GM23338 (cell line): ENCODE results near the gene STAB2. TPM values are rescaled to one million over a fixed set of nuclear protein-coding genes. Genes with fewer than 3 reads are reported as not detected.

Source experiments
- ATAC-seq: fragments of 200-7000 bp; cut with Tn5 transposase; 3 replicates; pipeline ENCODE4 v1.9.1; 2020
- DNase-seq: peaks from one replicate; pipeline ENCODE4 v3.0.0-alpha.2; 2015; ENCODE audit warnings: low spot score
- H2AFZ ChIP-seq: fragments of 200-600 bp; sonication (generic); 2 replicates; pipeline ENCODE4 v1.8.0; 2016; ENCODE audit warnings: antibody characterized with exemption, mild to moderate bottlenecking, moderate library complexity
- H3F3A ChIP-seq: fragments of 200-600 bp; sonication (generic); replicated peaks from 2 replicates; pipeline ENCODE4 v1.8.0; 2017; ENCODE audit warnings: antibody characterized with exemption, mixed run types, low read depth
- H3K27ac ChIP-seq: fragments of 200-600 bp; sonication (generic); 2 replicates; pipeline ENCODE4 v1.6.1; 2016; ENCODE audit warnings: low read depth
- H3K27me3 ChIP-seq: fragments of 200-600 bp; sonication (generic); 2 replicates; pipeline ENCODE4 v1.8.0; 2016; ENCODE audit warnings: mild to moderate bottlenecking, mixed run types, moderate library complexity; ENCODE audit not compliant: insufficient read depth
- H3K36me3 ChIP-seq: fragments of 200-600 bp; sonication (generic); 2 replicates; pipeline ENCODE4 v1.8.0; 2016; ENCODE audit warnings: mild to moderate bottlenecking; ENCODE audit not compliant: insufficient read depth
- H3K4me1 ChIP-seq: fragments of 200-600 bp; sonication (generic); 2 replicates; pipeline ENCODE4 v1.8.0; 2016; ENCODE audit warnings: mild to moderate bottlenecking, moderate library complexity; ENCODE audit not compliant: insufficient read depth
- H3K4me2 ChIP-seq: fragments of 200-600 bp; sonication (generic); 2 replicates; pipeline ENCODE4 v1.7.1; 2017; ENCODE audit warnings: mixed run types
- H3K4me3 ChIP-seq: fragments of 200-600 bp; sonication (generic); 2 replicates; pipeline ENCODE4 v1.6.1; 2016; ENCODE audit warnings: mixed run types
- H3K79me2 ChIP-seq: fragments of 200-600 bp; sonication (generic); replicated peaks from 2 replicates; pipeline ENCODE4 v1.8.0; 2017; ENCODE audit warnings: mild to moderate bottlenecking; ENCODE audit not compliant: insufficient read depth
- H3K9me2 ChIP-seq: fragments of 200-600 bp; sonication (generic); 2 replicates; pipeline ENCODE4 v1.8.0; 2017; ENCODE audit not compliant: insufficient read depth
- H4K20me1 ChIP-seq: fragments of 200-600 bp; sonication (generic); replicated peaks from 2 replicates; pipeline ENCODE4 v1.8.0; 2017; ENCODE audit warnings: mild to moderate bottlenecking; ENCODE audit not compliant: insufficient read depth
- H3K27ac Mint-ChIP-seq: 2 replicates; pipeline ENCODE4 v1.8.0; 2020; ENCODE audit warnings: inconsistent platforms, mild to moderate bottlenecking, moderate library complexity, mixed read lengths
- H3K27me3 Mint-ChIP-seq: 3 replicates; pipeline ENCODE4 v1.8.0; 2022; ENCODE audit warnings: low read depth, mild to moderate bottlenecking, moderate library complexity, mixed read lengths, inconsistent platforms; ENCODE audit not compliant: insufficient read depth, poor library complexity
- H3K36me3 Mint-ChIP-seq: 3 replicates; pipeline ENCODE4 v1.8.0; 2021; ENCODE audit warnings: low read depth, mild to moderate bottlenecking, inconsistent platforms, moderate library complexity, mixed read lengths
- H3K4me1 Mint-ChIP-seq: 3 replicates; pipeline ENCODE4 v1.8.0; 2020; ENCODE audit warnings: mild to moderate bottlenecking, inconsistent platforms, mixed read lengths
- H3K4me3 Mint-ChIP-seq: 3 replicates; pipeline ENCODE4 v1.8.0; 2021; ENCODE audit warnings: moderate library complexity, mild to moderate bottlenecking, inconsistent platforms, mixed read lengths
- H3K9me3 Mint-ChIP-seq: 3 replicates; pipeline ENCODE4 v1.8.0; 2020; ENCODE audit warnings: moderate library complexity, mild to moderate bottlenecking, inconsistent platforms, mixed read lengths
- ETS1 ChIP-seq: IDR thresholded peaks from 2 replicates; pipeline ENCODE4 v1.6.1; 2016; ENCODE audit warnings: antibody characterized with exemption
- NANOG ChIP-seq: IDR thresholded peaks from 2 replicates; pipeline ENCODE4 v1.6.1; 2016; ENCODE audit warnings: antibody characterized with exemption, borderline replicate concordance
- POLR2AphosphoS5 ChIP-seq: IDR thresholded peaks from 2 replicates; pipeline ENCODE4 v1.6.1; 2016; ENCODE audit warnings: antibody characterized with exemption, low read depth
- STAT1 ChIP-seq: IDR thresholded peaks from one replicate; pipeline ENCODE4 v1.6.1; 2016; ENCODE audit warnings: antibody characterized with exemption; ENCODE audit not compliant: unreplicated experiment
- ZNF114 ChIP-seq: fragments of 250-450 bp; sonication (Bioruptor Pico); IDR thresholded peaks from 2 replicates; pipeline ENCODE4 v1.5.0; 2020; ENCODE audit warnings: mild to moderate bottlenecking, moderate library complexity
- ZNF331 ChIP-seq: fragments of 250-450 bp; sonication (Bioruptor Pico); IDR thresholded peaks from 2 replicates; pipeline ENCODE4 v1.5.0; 2020; ENCODE audit warnings: low read depth, mild to moderate bottlenecking, moderate library complexity
- ZNF462 ChIP-seq: fragments of 250-450 bp; sonication (Bioruptor Pico); IDR thresholded peaks from 2 replicates; pipeline ENCODE4 v1.5.0; 2020; ENCODE audit warnings: mild to moderate bottlenecking, moderate library complexity
- polyA plus RNA-seq: library from polyadenylated mRNA; unstranded; fragments of >200 nt; fragmentation: Nextera tagmentation; extraction: Ambion mirVana; gene quantifications from 2 replicates; pipeline ENCODE4 v1.2.1, GENCODE V29; 2016
- total RNA-seq: library from RNA; depleted of rRNA; stranded (reverse); fragments of >200 nt; shearing (Covaris generic); gene quantifications from 2 replicates; pipeline ENCODE4 v1.2.3, GENCODE V29; 2014

The STAB2 gene
- total and polyA plus RNA-seq, 2 experiments from 2014 or later, result 0.14 TPM; not detected in 1

- H3K9me2 ChIP-seq, result no peaks in the 10 kb centered on the region
- no peaks in the 10 kb centered on the region; the same call in 2 of the 3 replicates for H3K36me3 Mint-ChIP-seq
Observed at GRCh38 chr12:103542078-103542477, 45.0 kb upstream of the STAB2 start.

GRCh38 chr12:103546959-103547358, 40.1 kb upstream of the STAB2 start:
- H3K4me3 ChIP-seq, result no peak overlapping the region
- H3F3A ChIP-seq, result no peaks in the 10 kb centered on the region
- H3K4me1 Mint-ChIP-seq, result no peaks in the 10 kb centered on the region
- no peak for DNase-seq
- no peaks in the 10 kb centered on the region for H3K79me2 ChIP-seq
- no peak overlapping the region for H3K4me3 Mint-ChIP-seq
- no peaks in the 10 kb centered on the region for H3K4me1 ChIP-seq
- H3K27me3 ChIP-seq, result no peaks in the 10 kb centered on the region
- H2AFZ ChIP-seq, result no peak overlapping the region
- H3K36me3 Mint-ChIP-seq, result no peaks in the 10 kb centered on the region; the same call in 2 of the 3 replicates
- H3K4me2 ChIP-seq, result no peak overlapping the region
- peaks cover 4% of the 10 kb centered on the region; the same call in 2 of the 3 replicates for H3K9me3 Mint-ChIP-seq
- H3K27ac Mint-ChIP-seq, result no peak overlapping the region
- TF ChIP-seq ZNF331 (CRISPR knock-in tag) (no peak), POLR2AphosphoS5 (no peak), ZNF114 (CRISPR knock-in tag) (no peak)
- H3K27ac ChIP-seq, result no peak overlapping the region
- H4K20me1 ChIP-seq, result no peaks in the 10 kb centered on the region
- ATAC-seq, result no peak
- no peaks in the 10 kb centered on the region for H3K27me3 Mint-ChIP-seq
- H3K36me3 ChIP-seq, result no peaks in the 10 kb centered on the region
- H3K9me2 ChIP-seq, result no peaks in the 10 kb centered on the region

More at GRCh38 chr12:103542078-103542477, 45.0 kb upstream of the STAB2 start:
- Histone ChIP-seq H3K79me2 (no peaks in the 10 kb centered on the region), H3K27me3 (no peaks in the 10 kb centered on the region), H3F3A (no peaks in the 10 kb centered on the region), H4K20me1 (no peaks in the 10 kb centered on the region), H3K4me3 (no peak overlapping the region), H3K36me3 (no peaks in the 10 kb centered on the region), H3K4me1 (no peaks in the 10 kb centered on the region), H3K27ac (no peak overlapping the region), H3K4me2 (no peak overlapping the region), H2AFZ (no peak overlapping the region)
- no peaks in the 10 kb centered on the region for H3K27me3 Mint-ChIP-seq
- H3K9me3 Mint-ChIP-seq, result peaks cover 4% of the 10 kb centered on the region; the same call in 2 of the 3 replicates
- no peak overlapping the region for H3K4me3 Mint-ChIP-seq
- H3K4me1 Mint-ChIP-seq, result no peaks in the 10 kb centered on the region
- H3K27ac Mint-ChIP-seq, result no peak overlapping the region
- TF ChIP-seq STAT1, result no peak
- ATAC-seq (no peak), DNase-seq (no peak)

- H3K27ac Mint-ChIP-seq, result no peak overlapping the region
- no peaks in the 10 kb centered on the region for H3K79me2 ChIP-seq
- no peaks in the 10 kb centered on the region for H3K9me2 ChIP-seq
- no peaks in the 10 kb centered on the region for H3K27me3 ChIP-seq
- H2AFZ ChIP-seq, result no peak overlapping the region
- H3F3A ChIP-seq, result no peaks in the 10 kb centered on the region
- H3K36me3 ChIP-seq, result no peaks in the 10 kb centered on the region
- no peaks in the 10 kb centered on the region for H3K4me1 ChIP-seq
- H4K20me1 ChIP-seq, result no peaks in the 10 kb centered on the region
- no peaks in the 10 kb centered on the region; the same call in 2 of the 3 replicates for H3K36me3 Mint-ChIP-seq
- ATAC-seq (no peak), DNase-seq (no peak)
- H3K27me3 Mint-ChIP-seq, result no peaks in the 10 kb centered on the region
- H3K27ac ChIP-seq, result no peak overlapping the region
- H3K4me3 ChIP-seq, result no peak overlapping the region
- H3K4me1 Mint-ChIP-seq, result no peaks in the 10 kb centered on the region
- H3K4me2 ChIP-seq, result no peak overlapping the region
- peaks cover 4% of the 10 kb centered on the region; the same call in 2 of the 3 replicates for H3K9me3 Mint-ChIP-seq
- no peak overlapping the region for H3K4me3 Mint-ChIP-seq
- TF ChIP-seq ETS1 (no peak), NANOG (no peak), ZNF462 (CRISPR knock-in tag) (no peak)
Observed at GRCh38 chr12:103547376-103547775, 39.7 kb upstream of the STAB2 start.
